Measurements from ENCODE around the gene ST3GAL3. TPM values are rescaled to one million over a fixed set of nuclear protein-coding genes. Genes with fewer than 3 reads are reported as not detected.

The ST3GAL3 gene
- total and polyA plus RNA-seq, 3 donors from 2014 or later, result 42.9 to 62.0 (median 50.7) TPM

GRCh38 chr1:43875331-43875730, 168.0 kb downstream of the ST3GAL3 start:
- H3K4me3 ChIP-seq, result no peak overlapping the region
- no peaks in the 10 kb centered on the region for H3K36me3 ChIP-seq (ENCODE audit: low read depth, missing control alignments)
- H3K9me3 ChIP-seq, result no peaks in the 10 kb centered on the region
- TF ChIP-seq POLR2A (IDR thresholded peaks at IDR 0.05), result no peak
- no peak for TF ChIP-seq CTCF (IDR thresholded peaks at IDR 0.05)
- no peak overlapping the region for H3K27ac ChIP-seq
- no peaks in the 10 kb centered on the region for H3K4me1 ChIP-seq
- WGBS, 2 donors, result 82 to 83% methylated on average over 3 of the region's 3 CpGs
- no peak for DNase-seq
- H3K27me3 ChIP-seq, result no peaks in the 10 kb centered on the region
- intact Hi-C loops (cut with DNase I; ENCODE audit: low total_unique reads), result no loop called here

- TF ChIP-seq CTCF (IDR thresholded peaks at IDR 0.05), result no peak
- no peaks in the 10 kb centered on the region for H3K4me1 ChIP-seq
- no peaks in the 10 kb centered on the region for H3K36me3 ChIP-seq (ENCODE audit: low read depth, missing control alignments)
- no peak overlapping the region for H3K4me3 ChIP-seq
- H3K9me3 ChIP-seq, result no peaks in the 10 kb centered on the region
- WGBS, 2 donors, result 88 to 93% methylated on average over 2 of the region's 2 CpGs
- H3K27ac ChIP-seq, result no peak overlapping the region
- intact Hi-C loops (cut with DNase I; ENCODE audit: low total_unique reads), result no loop called here
- no peaks in the 10 kb centered on the region for H3K27me3 ChIP-seq
- DNase-seq, result no peak
Measured at GRCh38 chr1:43877101-43877500, 169.8 kb downstream of the ST3GAL3 start.

- Histone ChIP-seq H3K27me3 (no peaks in the 10 kb centered on the region), H3K27ac (no peak overlapping the region), H3K4me3 (no peak overlapping the region), H3K9me3 (no peaks in the 10 kb centered on the region), H3K36me3 (ENCODE audit: low read depth, missing control alignments) (no peaks in the 10 kb centered on the region), H3K4me1 (no peaks in the 10 kb centered on the region)
- intact Hi-C loops (cut with DNase I; ENCODE audit: low total_unique reads), result no loop called here
- no peak for DNase-seq
- TF ChIP-seq CTCF (IDR thresholded peaks at IDR 0.05) (no peak), POLR2A (IDR thresholded peaks at IDR 0.05) (no peak)
- 89 to 96% methylated on average over 2 of the region's 2 CpGs for WGBS, 2 donors
Measured at GRCh38 chr1:43878440-43878839, 171.1 kb downstream of the ST3GAL3 start.

GRCh38 chr1:43878854-43879253, 171.5 kb downstream of the ST3GAL3 start:
- 82 to 93% methylated on average over 4 of the region's 4 CpGs for WGBS, 2 donors
- Histone ChIP-seq H3K4me1 (no peaks in the 10 kb centered on the region), H3K9me3 (no peaks in the 10 kb centered on the region), H3K4me3 (no peak overlapping the region), H3K36me3 (ENCODE audit: low read depth, missing control alignments) (no peaks in the 10 kb centered on the region), H3K27me3 (no peaks in the 10 kb centered on the region), H3K27ac (no peak overlapping the region)
- DNase-seq, result no peak
- TF ChIP-seq CTCF (IDR thresholded peaks at IDR 0.05) (no peak), POLR2A (IDR thresholded peaks at IDR 0.05) (no peak)
- intact Hi-C loops (cut with DNase I; ENCODE audit: low total_unique reads), result no loop called here

GRCh38 chr1:43879414-43879813, 172.1 kb downstream of the ST3GAL3 start:
- no peaks in the 10 kb centered on the region for H3K27me3 ChIP-seq

More at GRCh38 chr1:43879414-43879813, 172.1 kb downstream of the ST3GAL3 start:
- DNase-seq, result no peak
- Histone ChIP-seq H3K36me3 (ENCODE audit: low read depth, missing control alignments) (no peaks in the 10 kb centered on the region), H3K9me3 (no peaks in the 10 kb centered on the region), H3K4me3 (no peak overlapping the region), H3K27ac (no peak overlapping the region), H3K4me1 (no peaks in the 10 kb centered on the region)
- intact Hi-C loops (cut with DNase I; ENCODE audit: low total_unique reads), result no loop called here
- WGBS, 2 donors, result 97 to 100% methylated on average over 4 of the region's 4 CpGs
- no peak for TF ChIP-seq POLR2A (IDR thresholded peaks at IDR 0.05)
- no peak for TF ChIP-seq CTCF (IDR thresholded peaks at IDR 0.05)

Data from testis (tissue), 3 donors.